Type B pancreatic cell (in vitro differentiated cells): ENCODE results near the gene LYAR. TPM values are rescaled to one million over a fixed set of nuclear protein-coding genes. Genes with fewer than 3 reads are reported as not detected.

Experiments used
- DNase-seq: peaks from one replicate; pipeline ENCODE4 v3.0.0; 2021; ENCODE audit warnings: mixed read lengths; ENCODE audit not compliant: unreplicated experiment; ENCODE audit errors: extremely low spot score
- H3K27ac Mint-ChIP-seq: 2 replicates; pipeline ENCODE4 v1.8.0; 2021; ENCODE audit warnings: mild to moderate bottlenecking, mixed read lengths
- H3K27me3 Mint-ChIP-seq: 2 replicates; pipeline ENCODE4 v1.8.0; 2021; ENCODE audit warnings: mixed read lengths
- H3K36me3 Mint-ChIP-seq: 2 replicates; pipeline ENCODE4 v1.8.0; 2021; ENCODE audit warnings: mixed read lengths
- H3K4me1 Mint-ChIP-seq: one replicate; pipeline ENCODE4 v1.8.0; 2021; ENCODE audit warnings: mixed read lengths; ENCODE audit not compliant: unreplicated experiment
- H3K4me3 Mint-ChIP-seq: 2 replicates; pipeline ENCODE4 v1.8.0; 2021; ENCODE audit warnings: mild to moderate bottlenecking, mixed read lengths
- H3K9me3 Mint-ChIP-seq: 2 replicates; pipeline ENCODE4 v1.8.0; 2021; ENCODE audit warnings: mixed read lengths
- CTCF ChIP-seq: fragments of 200-600 bp; sonication (generic); conservative IDR thresholded peaks from 2 replicates; pipeline ENCODE4 v1.5.0; 2021; ENCODE audit warnings: antibody characterized with exemption, mild to moderate bottlenecking
- total RNA-seq: library from RNA; stranded (reverse); gene quantifications from 2 replicates; pipeline ENCODE4 v1.2.1, GENCODE V29; 2021; ENCODE audit warnings: low replicate concordance

Gene LYAR
- total RNA-seq, 1 donor from 2014 or later, result 18.6 TPM

- no peaks in the 10 kb centered on the region for H3K4me1 Mint-ChIP-seq
- H3K27me3 Mint-ChIP-seq, result peaks cover 19% of the 10 kb centered on the region
- H3K36me3 Mint-ChIP-seq, result no peaks in the 10 kb centered on the region
- no peak for DNase-seq
- no peak overlapping the region for H3K4me3 Mint-ChIP-seq
- no peak overlapping the region for H3K27ac Mint-ChIP-seq
- H3K9me3 Mint-ChIP-seq, result no peaks in the 10 kb centered on the region
- TF ChIP-seq CTCF, result no peak
These were observed 43.3 kb upstream of the LYAR start for GRCh38 chr4:4333265-4333706.

DNA sequence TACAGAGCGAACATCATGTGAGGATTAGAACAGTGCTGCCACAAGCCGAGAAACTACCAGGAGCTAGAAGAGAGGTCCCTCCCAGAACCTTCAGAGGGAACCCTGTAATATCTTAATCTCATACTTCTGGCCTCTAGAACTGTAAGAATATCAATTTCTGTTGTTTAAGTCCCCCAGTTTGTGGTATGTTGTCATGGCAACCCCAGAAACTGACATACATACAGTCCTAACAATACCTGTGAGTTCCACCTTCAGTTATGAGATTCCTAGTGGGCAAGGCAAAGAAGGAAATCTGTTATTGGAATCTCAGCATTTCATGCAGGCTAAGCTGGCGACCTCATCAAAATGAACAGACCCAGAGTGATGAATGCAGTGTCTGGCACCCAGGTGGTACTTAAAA, 42.6 kb upstream of the LYAR start:
- no peak overlapping the region for H3K27ac Mint-ChIP-seq
- H3K4me3 Mint-ChIP-seq, result no peak overlapping the region
- H3K4me1 Mint-ChIP-seq, result no peaks in the 10 kb centered on the region
- H3K27me3 Mint-ChIP-seq, result peaks cover 11% of the 10 kb centered on the region
- H3K9me3 Mint-ChIP-seq, result no peaks in the 10 kb centered on the region
- H3K36me3 Mint-ChIP-seq, result no peaks in the 10 kb centered on the region
- TF ChIP-seq CTCF, result no peak
- no peak for DNase-seq

DNA sequence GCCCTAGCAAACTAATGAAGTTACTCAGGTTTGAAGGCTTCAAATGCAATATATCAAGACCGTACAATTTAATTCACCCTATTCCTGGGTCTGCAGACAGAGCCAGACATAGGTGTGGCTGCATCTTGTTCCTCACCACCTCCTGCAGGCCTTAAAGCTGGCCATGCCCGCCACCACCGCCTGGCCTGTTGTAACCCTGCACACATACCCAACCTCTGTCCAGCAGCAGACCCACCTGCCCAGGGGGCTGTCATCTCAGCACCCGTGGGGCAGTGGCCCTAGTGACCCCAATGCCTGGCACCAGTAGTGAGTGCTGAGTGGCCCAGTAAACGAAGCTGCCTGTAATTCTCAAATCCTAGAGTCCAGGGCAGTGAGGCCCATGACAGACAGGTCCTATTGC, 40.8 kb upstream of the LYAR start:
- Mint-ChIP-seq H3K9me3 (no peaks in the 10 kb centered on the region), H3K27ac (no peak overlapping the region), H3K4me1 (no peaks in the 10 kb centered on the region), H3K27me3 (peaks cover 3% of the 10 kb centered on the region), H3K36me3 (no peaks in the 10 kb centered on the region), H3K4me3 (no peak overlapping the region)
- no peak for TF ChIP-seq CTCF
- DNase-seq, result no peak

- no peak for DNase-seq
- no peaks in the 10 kb centered on the region for H3K4me1 Mint-ChIP-seq
- no peak for TF ChIP-seq CTCF
- H3K9me3 Mint-ChIP-seq, result no peaks in the 10 kb centered on the region
- no peaks in the 10 kb centered on the region for H3K36me3 Mint-ChIP-seq
- H3K27ac Mint-ChIP-seq, result no peak overlapping the region
- no peak overlapping the region for H3K4me3 Mint-ChIP-seq
- H3K27me3 Mint-ChIP-seq, result no peaks in the 10 kb centered on the region
These were observed 39.5 kb upstream of the LYAR start for GRCh38 chr4:4329496-4329895.

GRCh38 chr4:4328840-4329239, 38.9 kb upstream of the LYAR start:
- Mint-ChIP-seq H3K9me3 (no peaks in the 10 kb centered on the region), H3K36me3 (peaks cover 2% of the 10 kb centered on the region), H3K4me3 (no peak overlapping the region), H3K27me3 (no peaks in the 10 kb centered on the region), H3K27ac (no peak overlapping the region), H3K4me1 (no peaks in the 10 kb centered on the region)
- no peak for TF ChIP-seq CTCF
- DNase-seq, result no peak

- Mint-ChIP-seq H3K36me3 (peaks cover 4% of the 10 kb centered on the region), H3K4me3 (no peak overlapping the region), H3K9me3 (no peaks in the 10 kb centered on the region), H3K27ac (no peak overlapping the region), H3K4me1 (no peaks in the 10 kb centered on the region), H3K27me3 (no peaks in the 10 kb centered on the region)
- no peak for DNase-seq
- no peak for TF ChIP-seq CTCF
These were observed 38.3 kb upstream of the LYAR start for GRCh38 chr4:4328206-4328605.
